GM19193 (cell line): ENCODE data around the gene LIPE.

ENCODE experiments used
- POLR2A ChIP-seq: IDR thresholded peaks from 4 replicates; pipeline ENCODE4 v1.6.1; 2011; ENCODE audit not compliant: insufficient read depth, insufficient read length; ENCODE audit errors: extremely low read depth

LIPE gene

DNA sequence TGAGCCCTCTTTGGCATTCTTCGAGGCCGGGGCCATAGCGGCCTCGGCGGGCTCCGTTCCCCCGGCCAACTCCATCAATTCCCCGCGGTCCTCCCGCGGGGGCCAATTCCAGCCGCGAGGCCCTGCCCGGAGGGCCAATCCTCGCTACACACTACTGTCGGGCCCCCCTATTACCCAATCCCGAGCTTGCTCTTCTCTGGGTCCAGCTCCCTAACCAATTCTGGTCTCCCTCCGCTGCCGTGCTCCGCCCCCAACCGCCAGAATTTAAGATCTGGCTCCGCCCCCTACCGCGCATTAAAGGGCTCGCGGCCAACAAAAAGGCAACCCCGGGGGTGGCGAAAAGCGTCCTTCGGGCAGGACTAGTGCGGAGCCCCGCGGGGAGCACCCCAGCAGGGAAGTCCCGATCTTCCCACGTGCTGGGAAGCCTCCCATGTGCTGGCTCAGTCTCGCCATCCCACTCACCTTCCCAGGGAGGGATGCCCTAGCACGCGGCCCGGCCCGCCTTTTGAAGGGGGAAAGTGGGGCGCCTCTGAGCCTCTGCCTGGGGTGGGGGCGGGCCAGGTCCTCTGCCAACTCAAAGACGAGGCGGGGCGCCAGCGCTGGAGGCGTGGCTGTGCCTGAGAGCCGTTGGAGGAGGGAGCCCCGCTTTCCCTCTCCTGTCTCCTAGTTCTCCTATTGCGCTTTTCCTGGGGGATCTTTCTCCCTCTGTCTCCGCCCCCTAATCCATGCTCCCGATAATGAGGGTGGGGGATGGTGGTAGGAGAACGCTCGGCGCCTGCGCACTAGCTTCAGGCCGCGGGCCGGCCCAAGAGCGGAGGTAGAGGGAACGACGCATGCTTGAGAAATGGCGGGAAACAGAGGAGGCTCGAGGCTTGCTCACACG, 3.5 kb downstream of the LIPE start:
- peak; percentile 52 for TF ChIP-seq POLR2A

GRCh38 chr19:42422901-42423461, 4.2 kb downstream of the LIPE start:
- TF ChIP-seq POLR2A: no peak

GRCh38 chr19:42422092-42422900, 4.9 kb downstream of the LIPE start:
- TF ChIP-seq POLR2A: no peak

GRCh38 chr19:42421591-42422031, 5.6 kb downstream of the LIPE start:
- no peak for TF ChIP-seq POLR2A

DNA sequence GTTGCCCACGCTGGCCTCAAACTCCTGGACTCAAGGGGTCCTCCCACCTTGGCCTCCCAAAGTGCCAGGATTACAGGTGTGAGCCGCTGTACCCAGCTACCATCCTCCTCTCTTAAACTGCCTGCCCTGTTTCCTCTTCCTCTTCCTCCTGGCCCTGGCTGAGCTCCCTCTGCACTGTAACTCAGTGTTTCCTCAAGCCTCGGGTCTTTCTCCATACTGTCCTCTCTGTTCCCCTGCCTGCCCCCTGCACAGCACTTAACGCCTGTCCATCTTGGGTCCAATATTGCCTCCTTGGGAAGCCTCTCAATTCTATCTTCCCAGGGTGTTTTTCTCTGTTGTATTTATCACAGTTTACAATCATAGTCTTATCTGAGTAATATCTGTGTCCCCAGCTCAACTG, 6.1 kb downstream of the LIPE start:
- no peak for TF ChIP-seq POLR2A

DNA sequence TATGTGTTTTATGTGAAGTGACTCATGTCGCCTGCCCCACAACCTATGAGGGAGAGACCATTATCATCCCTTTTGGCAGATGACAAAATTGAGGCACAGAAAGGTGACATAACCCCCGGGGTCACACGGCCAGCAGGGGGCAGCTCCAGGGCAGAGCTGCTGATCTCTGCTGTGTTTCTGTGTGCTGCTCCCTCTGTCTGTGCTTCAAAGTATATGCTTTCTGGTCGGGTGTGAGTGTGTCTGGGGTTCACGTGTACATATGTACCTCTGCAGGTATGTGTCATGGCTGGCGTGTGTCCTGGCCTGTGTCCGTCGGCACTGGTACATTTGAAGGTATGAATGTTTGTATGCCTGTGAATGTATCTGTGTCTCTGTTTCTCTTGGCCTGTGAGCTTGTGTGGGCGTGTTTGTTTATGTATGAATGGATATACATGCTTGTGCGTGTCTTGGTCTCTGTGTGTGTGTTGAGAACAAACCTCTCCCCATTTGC, 7.1 kb downstream of the LIPE start:
- TF ChIP-seq POLR2A: no peak

DNA sequence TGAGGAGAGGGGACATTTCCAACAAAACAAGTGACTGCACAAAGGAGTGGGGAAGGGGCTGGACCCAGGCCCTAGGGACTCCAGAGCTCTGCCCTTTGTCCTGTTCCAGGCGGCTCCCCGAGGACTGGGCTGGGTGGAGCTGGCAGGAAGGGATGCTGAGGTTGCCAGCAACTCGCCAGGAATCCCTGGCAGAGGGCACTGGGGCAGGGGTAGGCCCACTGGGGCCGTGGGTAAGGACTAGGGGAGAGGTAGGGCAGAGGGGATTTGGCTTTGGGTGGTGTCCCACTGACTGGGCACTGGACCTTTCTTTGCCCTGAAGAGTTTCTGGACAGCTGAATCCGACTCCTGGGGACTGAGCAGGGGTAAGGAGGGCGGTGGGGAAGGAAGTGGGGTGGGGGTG, 7.9 kb downstream of the LIPE start:
- no peak for TF ChIP-seq POLR2A

DNA sequence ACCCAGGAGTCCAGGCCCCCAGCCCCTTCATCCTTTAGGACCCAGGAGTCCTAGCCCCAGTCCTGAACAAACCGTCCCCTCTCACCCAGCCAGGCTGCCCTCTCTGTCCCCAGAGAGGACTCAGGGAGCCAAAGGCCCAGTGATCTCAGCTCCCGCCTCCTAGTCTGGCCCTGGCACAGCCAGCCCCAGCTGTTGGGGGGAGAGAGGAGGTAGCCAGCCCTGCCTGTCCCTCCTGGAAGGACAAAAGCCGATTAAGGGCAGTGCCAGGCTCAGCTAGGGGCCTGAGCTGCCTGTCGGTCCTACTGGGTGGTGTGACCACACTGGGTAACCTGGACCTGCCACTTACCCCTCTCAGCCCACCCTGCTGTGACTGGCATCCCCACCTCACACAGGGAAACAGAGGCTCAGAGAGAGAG, 14.5 kb downstream of the LIPE start:
- no peak for TF ChIP-seq POLR2A

GRCh38 chr19:42412227-42412626, 15.0 kb downstream of the LIPE start:
- TF ChIP-seq POLR2A: no peak

DNA sequence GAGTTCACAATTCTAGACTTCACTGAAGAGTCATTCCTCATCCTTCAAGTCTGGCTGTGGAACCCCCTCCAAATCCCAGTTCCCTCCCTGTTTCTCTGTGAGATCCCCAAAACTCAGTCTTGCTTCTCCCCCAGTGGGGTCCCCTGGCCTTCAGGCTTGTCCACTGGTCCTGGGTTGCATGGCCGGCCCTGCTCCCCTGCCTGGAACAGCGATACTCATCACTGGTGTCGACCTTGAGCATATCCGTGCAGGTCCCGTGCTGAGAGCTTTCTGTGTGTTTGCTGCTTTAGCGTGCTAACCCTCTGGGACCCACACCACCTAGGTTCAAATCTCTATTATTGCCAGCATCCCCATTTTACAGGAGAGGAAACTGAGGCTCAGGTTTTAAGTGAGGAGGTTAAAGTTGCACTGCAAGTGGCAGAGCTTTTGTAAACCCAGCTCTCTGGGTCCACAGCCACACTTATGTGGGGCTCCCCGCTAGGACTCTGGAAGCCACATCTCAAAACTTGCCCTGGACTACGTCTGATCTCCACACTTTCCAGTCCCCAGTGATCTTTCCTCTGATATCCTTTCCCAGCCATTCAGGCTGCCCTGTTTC, 15.5 kb downstream of the LIPE start:
- TF ChIP-seq POLR2A: no peak

- no peak for TF ChIP-seq POLR2A
Observed at GRCh38 chr19:42410371-42410770, 16.8 kb downstream of the LIPE start.

GRCh38 chr19:42409477-42409876, 17.7 kb downstream of the LIPE start:
- TF ChIP-seq POLR2A: no peak

DNA sequence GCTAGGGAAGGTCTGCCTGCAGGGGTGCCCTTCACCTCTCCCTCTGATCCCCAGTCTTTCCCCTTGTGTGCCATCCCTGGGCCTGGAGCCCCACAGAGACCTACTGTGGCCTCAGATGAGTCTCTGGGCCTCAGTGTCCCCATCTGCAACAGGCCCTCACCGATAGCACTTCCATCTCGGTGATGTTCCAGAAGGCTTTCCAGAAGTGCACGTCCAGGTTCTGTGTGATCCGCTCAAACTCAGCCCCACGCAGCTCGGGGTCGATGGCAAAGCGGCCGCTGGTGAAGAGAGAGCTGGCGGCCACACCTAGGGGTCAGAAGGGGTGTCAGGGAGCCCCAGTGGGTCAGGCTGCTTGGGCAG, 19.4 kb downstream of the LIPE start:
- no peak for TF ChIP-seq POLR2A

- no peak for TF ChIP-seq POLR2A
Observed at GRCh38 chr19:42407085-42407815, 19.9 kb downstream of the LIPE start.
